Sigmoid colon (tissue), 7 donors: Measurements from ENCODE around the gene PRKD1. TPM values are rescaled to one million over a fixed set of nuclear protein-coding genes. Genes with fewer than 3 reads are reported as not detected.

Source experiments
- DNase-seq: peaks from one replicate; pipeline ENCODE4 v3.0.0-alpha.2; 2019
- H3K27ac ChIP-seq, 4 donors: fragments of 200-600 bp; sonication (generic); one replicate each; pipeline ENCODE4 v1.5.1; 2016 to 2019; ENCODE audit warnings: mild to moderate bottlenecking in 1 of 4
- H3K27me3 ChIP-seq, 3 donors: fragments of 200-600 bp; sonication (generic); one replicate each; pipeline ENCODE4 v1.5.1; 2019; ENCODE audit warnings: mild to moderate bottlenecking in 1 of 3
- H3K36me3 ChIP-seq, 4 donors: fragments of 200-600 bp; sonication (generic); one replicate each; pipeline ENCODE4 v1.5.1; 2016 to 2019
- H3K4me1 ChIP-seq, 4 donors: fragments of 200-600 bp; sonication (generic); one replicate each; pipeline ENCODE4 v1.5.1; 2017 to 2019
- H3K4me3 ChIP-seq, 4 donors: fragments of 200-600 bp; sonication (generic); one replicate each; pipeline ENCODE4 v1.5.1; 2017 to 2019; ENCODE audit warnings: mild to moderate bottlenecking in 2 of 4, moderate library complexity in 1 of 4
- H3K9me3 ChIP-seq, 4 donors: fragments of 200-600 bp in 3 of 4; sonication (generic) in 3 of 4; one replicate each; pipeline versions ENCODE4 v1.5.1 to v1.6.1; 2013 to 2019
- EP300 ChIP-seq, 4 donors: sonication (generic); formaldehyde crosslinking; IDR thresholded peaks; one replicate each; pipeline ENCODE4 v1.6.1; 2017; ENCODE audit warnings: antibody characterized with exemption in 4 of 4
- POLR2A ChIP-seq, 2 donors: fragments of 450-650 bp; IDR thresholded peaks; one replicate each; pipeline ENCODE4 v1.6.1; 2016; ENCODE audit warnings: antibody characterized with exemption in 2 of 2, mild to moderate bottlenecking in 2 of 2, moderate library complexity in 2 of 2
- POLR2AphosphoS5 ChIP-seq, 4 donors: sonication (generic); formaldehyde crosslinking; IDR thresholded peaks; one replicate each; pipeline ENCODE4 v1.6.1; 2017; ENCODE audit warnings: antibody characterized with exemption in 4 of 4
- WGBS, 2 donors: extraction: QIAGEN DNeasy Blood & Tissue Kit; methylation state at CpG; one replicate each; pipeline ENCODE4 v1.1.7; 2013; 5-methylcytosine and 5-hydroxymethylcytosine counted together
- intact Hi-C: fragments of 100-400 bp; cut with DNase I; formaldehyde crosslinking; loops from one replicate; pipeline ENCODE4 v1.15.1; 2023
- polyA plus RNA-seq, 3 donors: library from polyadenylated mRNA; stranded (reverse); fragments of 200-250 nt; gene quantifications; one replicate each; pipeline ENCODE4 v1.2.3, GENCODE V29; 2013
- total RNA-seq, 4 donors: library from RNA; depleted of rRNA; stranded (reverse); fragments of >200 nt; gene quantifications; one replicate each; pipeline ENCODE4 v1.1.0, GENCODE V29; 2016
- TF ChIP-seq, protein P1 (sequence below), 4 experiments: fragments of 450-650 bp in 3 of 4; fragments of 200-600 bp in 1 of 4; IDR thresholded peaks; one replicate each; pipeline ENCODE4 v1.5.1; 2016 to 2019; ENCODE audit warnings: antibody characterized with exemption in 4 of 4, mild to moderate bottlenecking in 3 of 4, moderate library complexity in 2 of 4
- donor health status: healthy with polysubstance abuse.
- donor health status: Bipolar disorder and iron deficiency.
- donor health status: healthy.

PRKD1 gene
- total and polyA plus RNA-seq, 7 donors: 0.46 to 27.1 (median 14.5) TPM

DNA sequence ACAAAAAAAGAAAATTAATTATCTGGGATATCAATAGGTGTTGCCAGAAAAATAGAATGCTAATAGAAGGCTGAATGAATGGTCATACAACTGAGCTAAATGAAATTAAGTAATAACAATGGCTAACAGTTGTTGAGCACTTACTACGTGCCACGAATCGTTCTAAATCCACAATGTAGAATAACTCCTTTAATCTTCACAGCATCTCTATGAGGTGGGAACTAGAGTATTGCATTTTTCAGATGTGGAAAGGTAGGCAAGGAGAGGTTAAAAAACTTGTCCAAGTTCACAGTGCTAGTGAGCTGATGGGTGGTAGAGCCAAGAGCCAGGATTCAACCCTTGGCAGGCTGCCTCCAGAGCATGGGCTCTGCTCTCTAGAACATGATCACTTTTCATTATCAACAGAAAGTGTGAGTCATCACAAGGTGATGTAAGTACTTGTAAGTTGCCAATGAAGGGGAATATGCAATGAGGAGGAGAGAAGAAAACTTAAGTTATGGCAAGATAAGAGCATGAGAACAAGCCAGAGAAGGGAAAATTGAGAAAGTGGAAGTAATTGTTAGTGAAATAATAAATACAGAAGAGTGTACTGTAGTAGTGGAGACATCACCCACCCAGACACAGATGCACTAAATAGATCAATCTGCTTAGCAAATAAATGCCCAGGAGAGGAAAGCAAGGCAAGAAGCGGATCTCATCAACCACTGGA, 122.1 kb downstream of the PRKD1 start:
- H3K9me3 ChIP-seq: no peaks in the 10 kb centered on the region
- peak; percentile 75 for DNase-seq
- H3K4me3 ChIP-seq: no peak overlapping the region
- intact Hi-C loops: no loop called here
- no peaks in the 10 kb centered on the region for H3K36me3 ChIP-seq
- no peak for TF ChIP-seq EP300 (IDR thresholded peaks at IDR 0.05)
- peak in 3 of 4 donors; percentile 35 to 40 (median 37) for TF ChIP-seq POLR2AphosphoS5 (IDR thresholded peaks at IDR 0.05)
- peaks cover 0 to 30% (median 21%) of the 10 kb centered on the region in 4 donors for H3K4me1 ChIP-seq
- no peaks in the 10 kb centered on the region for H3K27me3 ChIP-seq
- WGBS, 2 donors: 92% methylated on average over 4 of the region's 4 CpGs
- H3K27ac ChIP-seq: peak overlapping the region in 1 of 4 donors; percentile 1

DNA sequence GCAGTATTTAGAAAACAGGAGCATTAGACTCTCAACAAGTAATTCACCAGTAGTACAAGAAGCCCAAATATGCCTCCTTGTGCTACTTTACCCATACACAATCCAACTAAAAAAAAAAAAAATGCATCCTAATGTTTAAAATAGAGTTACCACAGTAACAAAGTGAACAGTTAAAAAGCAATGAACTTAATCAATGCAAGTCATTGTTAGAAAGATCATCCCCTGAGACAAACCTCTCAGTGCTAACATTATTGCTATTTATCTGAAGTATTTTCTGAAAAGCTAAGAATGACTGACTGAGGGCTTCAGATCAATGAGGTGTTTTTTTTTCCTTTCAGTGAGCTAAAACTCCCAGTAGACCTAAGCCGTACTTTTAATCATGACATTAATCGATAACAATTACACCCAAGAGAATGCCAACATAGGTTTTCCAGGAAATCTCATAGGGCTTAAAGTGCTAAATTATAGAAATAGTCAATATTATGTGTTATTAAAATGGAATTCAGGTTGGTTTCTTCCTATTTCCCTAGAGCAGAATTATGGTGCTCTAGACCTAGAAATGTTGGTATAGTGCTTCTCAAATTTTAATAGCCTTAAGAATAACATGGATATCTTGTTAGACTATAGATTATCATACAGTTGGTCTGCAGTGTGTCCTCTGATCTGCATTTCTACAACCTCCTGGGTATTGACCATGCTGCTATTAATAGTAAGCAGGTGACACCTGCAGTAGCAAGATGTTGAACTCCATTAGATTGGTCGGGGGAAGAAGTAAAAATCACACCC, 123.0 kb downstream of the PRKD1 start:
- Histone ChIP-seq H3K4me3 (no peak overlapping the region), H3K27ac (no peak overlapping the region), H3K27me3 (no peaks in the 10 kb centered on the region), H3K9me3 (no peaks in the 10 kb centered on the region), H3K4me1 (peaks cover 0 to 24% (median 15%) of the 10 kb centered on the region in 4 donors), H3K36me3 (no peaks in the 10 kb centered on the region)
- TF ChIP-seq POLR2A (IDR thresholded peaks at IDR 0.05) (no peak), POLR2AphosphoS5 (IDR thresholded peaks at IDR 0.05) (no peak), EP300 (IDR thresholded peaks at IDR 0.05) (no peak)
- TF ChIP-seq, protein P1, sequence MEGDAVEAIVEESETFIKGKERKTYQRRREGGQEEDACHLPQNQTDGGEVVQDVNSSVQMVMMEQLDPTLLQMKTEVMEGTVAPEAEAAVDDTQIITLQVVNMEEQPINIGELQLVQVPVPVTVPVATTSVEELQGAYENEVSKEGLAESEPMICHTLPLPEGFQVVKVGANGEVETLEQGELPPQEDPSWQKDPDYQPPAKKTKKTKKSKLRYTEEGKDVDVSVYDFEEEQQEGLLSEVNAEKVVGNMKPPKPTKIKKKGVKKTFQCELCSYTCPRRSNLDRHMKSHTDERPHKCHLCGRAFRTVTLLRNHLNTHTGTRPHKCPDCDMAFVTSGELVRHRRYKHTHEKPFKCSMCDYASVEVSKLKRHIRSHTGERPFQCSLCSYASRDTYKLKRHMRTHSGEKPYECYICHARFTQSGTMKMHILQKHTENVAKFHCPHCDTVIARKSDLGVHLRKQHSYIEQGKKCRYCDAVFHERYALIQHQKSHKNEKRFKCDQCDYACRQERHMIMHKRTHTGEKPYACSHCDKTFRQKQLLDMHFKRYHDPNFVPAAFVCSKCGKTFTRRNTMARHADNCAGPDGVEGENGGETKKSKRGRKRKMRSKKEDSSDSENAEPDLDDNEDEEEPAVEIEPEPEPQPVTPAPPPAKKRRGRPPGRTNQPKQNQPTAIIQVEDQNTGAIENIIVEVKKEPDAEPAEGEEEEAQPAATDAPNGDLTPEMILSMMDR (IDR thresholded peaks at IDR 0.05): no peak
- DNase-seq: no peak
- 91 to 94% methylated on average over 3 of the region's 3 CpGs for WGBS, 2 donors
- intact Hi-C loops: no loop called here

DNA sequence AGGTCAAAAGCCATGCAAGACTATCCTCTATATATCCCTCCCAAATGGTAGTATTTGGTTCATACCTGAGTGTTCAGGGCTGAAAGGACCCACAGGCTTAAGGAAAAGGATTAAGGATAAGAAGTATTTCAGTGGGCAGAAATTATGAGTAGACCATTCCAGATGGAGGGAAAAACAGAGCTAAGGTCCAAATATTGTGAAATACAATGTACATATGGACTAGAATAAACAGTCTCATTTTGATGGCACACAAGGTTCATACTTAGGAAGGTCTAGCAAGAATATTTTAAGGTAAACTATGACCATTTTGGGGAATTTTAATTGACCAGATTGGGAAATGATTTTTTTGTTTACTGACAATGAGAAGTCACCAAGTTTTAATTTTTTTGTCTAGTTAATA, 124.6 kb downstream of the PRKD1 start:
- Histone ChIP-seq H3K36me3 (no peaks in the 10 kb centered on the region), H3K4me1 (peaks cover 0 to 24% (median 14%) of the 10 kb centered on the region in 4 donors), H3K27ac (no peak overlapping the region), H3K4me3 (no peak overlapping the region), H3K9me3 (no peaks in the 10 kb centered on the region), H3K27me3 (no peaks in the 10 kb centered on the region)
- no peak for DNase-seq
- intact Hi-C loops: no loop called here
- TF ChIP-seq POLR2A (IDR thresholded peaks at IDR 0.05) (no peak), EP300 (IDR thresholded peaks at IDR 0.05) (no peak), POLR2AphosphoS5 (IDR thresholded peaks at IDR 0.05) (no peak)
- TF ChIP-seq, protein P1 (IDR thresholded peaks at IDR 0.05): no peak

DNA sequence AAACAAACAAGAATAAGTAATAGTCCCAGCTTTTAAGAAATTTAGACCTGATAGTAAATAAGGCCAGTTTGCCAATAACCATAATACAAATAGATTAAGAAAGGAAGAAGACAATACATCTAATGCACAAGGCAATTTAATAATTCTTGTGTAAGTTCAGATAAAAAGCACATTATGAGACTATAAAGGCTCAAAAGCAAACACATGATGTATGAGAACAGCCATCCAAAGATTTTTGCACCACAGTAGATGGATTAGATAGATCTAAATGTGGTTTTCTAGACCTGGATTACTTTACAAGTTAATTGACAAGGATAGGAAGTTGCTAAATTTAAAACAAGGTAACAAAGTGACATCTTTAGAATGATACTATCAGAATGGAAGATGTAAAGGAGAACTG, 125.4 kb downstream of the PRKD1 start:
- H3K4me1 ChIP-seq: peaks cover 0 to 24% (median 14%) of the 10 kb centered on the region in 4 donors
- DNase-seq: no peak
- intact Hi-C loops: no loop called here
- H3K9me3 ChIP-seq: no peaks in the 10 kb centered on the region
- H3K4me3 ChIP-seq: no peak overlapping the region
- TF ChIP-seq EP300 (IDR thresholded peaks at IDR 0.05) (no peak), POLR2AphosphoS5 (IDR thresholded peaks at IDR 0.05) (no peak), POLR2A (IDR thresholded peaks at IDR 0.05) (no peak)
- TF ChIP-seq, protein P1 (IDR thresholded peaks at IDR 0.05): no peak
- H3K27ac ChIP-seq: no peak overlapping the region
- no peaks in the 10 kb centered on the region for H3K27me3 ChIP-seq
- H3K36me3 ChIP-seq: no peaks in the 10 kb centered on the region

DNA sequence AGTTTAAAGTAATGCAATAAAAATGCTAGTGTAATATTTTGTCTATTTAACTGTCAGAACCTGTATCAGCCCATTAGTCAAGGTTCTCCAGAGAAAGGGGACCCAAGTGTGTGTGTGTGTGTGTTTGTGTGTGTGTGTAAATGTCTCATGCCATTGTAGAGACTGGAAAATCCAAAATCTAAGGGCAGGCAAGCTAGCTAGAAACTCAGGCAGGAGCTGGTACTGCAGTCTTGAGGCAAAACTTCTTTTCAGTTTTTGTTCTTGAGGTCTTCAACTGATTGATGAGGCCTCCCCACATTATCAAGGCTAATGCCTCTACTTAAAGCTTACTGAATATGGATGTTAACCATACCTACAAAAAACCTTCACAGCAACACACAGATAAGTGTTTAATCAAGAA, 126.7 kb downstream of the PRKD1 start:
- Histone ChIP-seq H3K27ac (no peak overlapping the region), H3K27me3 (no peaks in the 10 kb centered on the region), H3K36me3 (no peaks in the 10 kb centered on the region), H3K9me3 (no peaks in the 10 kb centered on the region), H3K4me1 (peaks cover 0 to 22% (median 11%) of the 10 kb centered on the region in 4 donors), H3K4me3 (no peak overlapping the region)
- intact Hi-C loops: no loop called here
- DNase-seq: no peak
- TF ChIP-seq, protein P1 (IDR thresholded peaks at IDR 0.05): no peak
